Cortex of kidney (tissue), 1 donor: ENCODE data around the gene COPS4.
"Not testable (repeated sequence)": the region's sequence is repeated elsewhere in the genome, so short reads cannot be mapped to it uniquely, and the experiment has no call there.

Experiments used
- DNase-seq: peaks from one replicate; lab custom pipeline; 2025; lab: John Stamatoyannopoulos, UW

Gene COPS4

GRCh38 chr4:83023599-83023998 is 11.4 kb upstream of the COPS4 start:
- DNase-seq: not testable (repeated sequence)

- no peak for DNase-seq
Measured at GRCh38 chr4:83024233-83024632, 10.8 kb upstream of the COPS4 start.

DNA sequence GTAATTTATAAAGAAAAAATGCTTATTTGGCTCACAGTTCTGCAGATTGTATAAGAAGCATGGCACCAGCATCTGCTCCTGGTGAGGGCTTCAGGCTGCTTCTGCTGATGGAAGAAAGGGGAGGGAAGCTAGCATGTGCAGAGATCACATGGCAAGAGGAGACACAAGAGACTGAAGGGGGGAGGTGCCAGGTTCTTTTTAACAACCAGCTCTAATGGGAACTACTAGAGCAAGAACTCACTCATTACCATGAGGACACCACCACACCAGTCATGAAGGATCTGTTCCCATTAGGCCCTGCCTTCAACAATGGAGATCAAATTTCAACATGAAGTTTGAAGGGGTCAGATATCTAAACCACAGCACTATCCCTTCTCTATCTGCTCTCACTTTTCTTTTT is 9.4 kb upstream of the COPS4 start:
- DNase-seq: no peak

GRCh38 chr4:83028976-83029375 is 6.0 kb upstream of the COPS4 start:
- DNase-seq: no peak

GRCh38 chr4:83029688-83030087 is 5.3 kb upstream of the COPS4 start:
- DNase-seq: no peak

- no peak for DNase-seq
Measured at GRCh38 chr4:83036991-83037665, 2.1 kb downstream of the COPS4 start.

DNA sequence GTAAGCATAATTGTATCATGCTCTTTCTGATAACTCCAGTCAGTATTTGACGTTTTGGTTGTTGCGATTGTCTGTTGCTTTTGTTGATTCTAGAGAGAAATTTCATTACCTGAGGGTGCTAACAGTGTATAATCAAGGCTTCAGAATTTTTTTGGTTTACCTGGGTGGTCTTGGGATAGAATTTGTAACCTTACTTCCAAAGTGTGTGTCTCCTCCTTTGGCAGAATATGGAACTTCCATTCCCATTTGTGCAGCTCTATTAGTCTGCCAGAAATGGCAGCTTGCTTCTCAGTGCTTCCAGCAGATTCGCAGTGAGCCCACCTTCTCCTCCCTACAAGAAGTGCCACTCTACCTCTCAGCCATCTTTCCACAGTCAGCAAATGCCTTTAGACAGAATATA is 5.3 kb downstream of the COPS4 start:
- no peak for DNase-seq

GRCh38 chr4:83043157-83043556 is 8.2 kb downstream of the COPS4 start:
- DNase-seq: not testable (repeated sequence)

- DNase-seq: no peak
Measured at GRCh38 chr4:83043801-83044407, 8.9 kb downstream of the COPS4 start.

DNA sequence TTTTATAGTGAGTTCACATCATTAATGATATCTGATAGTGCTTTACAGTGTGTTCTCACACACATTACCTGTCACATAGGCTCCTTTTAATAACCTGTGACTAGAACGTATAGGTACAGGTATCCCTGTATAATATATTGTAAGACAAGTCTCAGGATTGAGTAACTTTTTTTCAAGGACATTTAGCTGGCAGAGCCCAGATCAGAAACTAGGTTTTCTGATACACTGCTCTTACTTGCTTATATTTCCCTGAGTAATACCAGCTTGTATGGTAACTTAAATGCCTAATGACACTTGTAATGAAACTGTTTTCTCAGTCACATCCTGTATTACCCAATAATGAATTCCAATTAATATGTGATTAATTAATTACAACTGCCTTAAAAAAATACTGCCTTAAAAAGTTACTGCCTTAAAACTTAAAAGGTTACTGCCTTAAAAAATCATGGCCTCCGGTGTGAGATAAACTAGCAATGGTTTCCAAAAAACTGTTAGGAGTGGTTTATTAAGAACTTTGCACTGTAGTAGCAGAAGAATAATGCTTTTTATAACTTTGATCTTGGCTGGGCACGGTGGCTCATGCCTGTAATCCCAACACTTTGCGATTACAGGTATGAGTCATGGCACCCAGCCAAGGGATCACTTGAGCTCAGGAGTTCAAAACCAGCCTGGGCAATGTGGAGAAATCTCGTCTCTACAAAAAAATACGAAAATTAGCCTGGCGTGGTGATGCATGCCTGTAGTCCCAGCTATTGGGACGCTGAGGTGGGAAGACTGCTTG is 11.9 kb downstream of the COPS4 start:
- DNase-seq: no peak

- DNase-seq: not testable (repeated sequence)
Measured at GRCh38 chr4:83048781-83049180, 13.8 kb downstream of the COPS4 start.

DNA sequence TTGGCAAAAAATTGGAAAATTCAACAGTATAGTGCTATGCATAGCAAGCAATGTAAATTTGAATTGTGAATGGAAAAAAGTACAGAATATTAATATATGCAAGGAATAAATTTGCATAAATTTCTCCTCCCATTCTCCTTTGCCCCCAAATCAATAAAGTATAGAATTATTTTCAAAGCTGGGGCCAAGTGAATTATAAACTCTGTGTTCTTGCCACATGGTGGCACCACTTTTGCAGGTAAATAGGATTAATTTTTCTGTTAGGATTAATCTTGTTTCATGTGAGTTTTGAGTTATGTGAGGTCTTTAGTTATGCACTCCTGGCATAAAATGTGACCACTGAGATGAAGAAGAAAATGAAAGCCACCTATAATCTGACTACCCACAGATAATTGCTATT is 19.9 kb downstream of the COPS4 start:
- no peak for DNase-seq

DNA sequence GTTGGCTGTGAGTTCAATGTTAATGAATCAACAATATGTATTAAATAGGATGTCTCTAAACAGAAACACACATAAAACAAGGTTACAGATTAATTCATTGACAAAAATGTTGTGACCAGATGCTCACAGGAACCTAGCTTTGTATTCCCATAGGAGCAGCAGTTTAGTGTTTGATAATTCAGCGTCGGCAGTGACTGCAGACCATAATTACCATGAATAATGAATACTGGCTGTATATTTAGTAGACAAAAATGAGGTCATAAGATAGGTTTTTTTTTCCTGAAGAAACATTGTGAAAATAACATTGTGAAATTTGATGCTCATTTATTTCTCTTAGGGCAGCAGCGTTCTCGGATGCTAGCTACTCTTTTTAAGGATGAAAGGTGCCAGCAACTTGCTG is 27.8 kb downstream of the COPS4 start:
- DNase-seq: no peak

DNA sequence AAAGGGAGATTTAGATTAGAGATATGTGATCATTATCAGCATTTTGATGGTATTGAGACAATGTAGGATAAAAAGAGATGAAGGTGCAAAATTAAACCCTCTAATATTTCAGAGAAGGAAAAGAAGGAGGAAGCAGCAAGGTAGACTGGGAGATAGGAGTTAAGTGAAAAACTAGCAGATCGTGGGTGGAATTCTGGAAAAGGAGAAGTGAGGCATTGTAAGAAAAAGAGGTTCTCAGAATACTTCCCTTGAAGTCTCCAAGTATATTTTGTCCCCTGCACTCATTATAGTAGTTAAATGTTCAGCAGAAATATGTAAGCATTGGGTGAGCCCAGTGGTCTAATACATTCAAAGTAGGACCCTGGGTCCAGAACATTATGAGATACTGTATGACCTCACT is 30.3 kb downstream of the COPS4 start:
- DNase-seq: no peak

- no peak for DNase-seq
Measured at GRCh38 chr4:83067058-83067639, 32.2 kb downstream of the COPS4 start.

DNA sequence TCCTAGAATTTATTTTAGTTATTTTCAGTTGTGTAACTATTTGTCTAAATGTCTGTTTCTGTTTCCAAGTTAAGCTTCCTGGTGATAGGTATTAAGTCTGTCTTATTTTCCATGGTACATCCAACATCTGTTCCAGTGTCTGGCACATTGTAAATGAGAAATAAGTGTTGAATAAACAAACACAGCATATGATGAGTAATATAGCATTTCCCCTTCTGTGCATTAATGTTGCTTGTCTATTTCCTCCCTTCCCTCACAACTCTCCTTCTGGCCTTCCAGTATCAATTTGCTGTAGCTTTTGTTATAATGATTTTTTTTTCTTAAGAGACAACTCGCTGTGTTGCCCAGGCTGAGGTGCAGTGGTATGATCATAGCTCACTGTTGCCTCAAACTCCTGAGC is 36.1 kb downstream of the COPS4 start:
- no peak for DNase-seq

DNA sequence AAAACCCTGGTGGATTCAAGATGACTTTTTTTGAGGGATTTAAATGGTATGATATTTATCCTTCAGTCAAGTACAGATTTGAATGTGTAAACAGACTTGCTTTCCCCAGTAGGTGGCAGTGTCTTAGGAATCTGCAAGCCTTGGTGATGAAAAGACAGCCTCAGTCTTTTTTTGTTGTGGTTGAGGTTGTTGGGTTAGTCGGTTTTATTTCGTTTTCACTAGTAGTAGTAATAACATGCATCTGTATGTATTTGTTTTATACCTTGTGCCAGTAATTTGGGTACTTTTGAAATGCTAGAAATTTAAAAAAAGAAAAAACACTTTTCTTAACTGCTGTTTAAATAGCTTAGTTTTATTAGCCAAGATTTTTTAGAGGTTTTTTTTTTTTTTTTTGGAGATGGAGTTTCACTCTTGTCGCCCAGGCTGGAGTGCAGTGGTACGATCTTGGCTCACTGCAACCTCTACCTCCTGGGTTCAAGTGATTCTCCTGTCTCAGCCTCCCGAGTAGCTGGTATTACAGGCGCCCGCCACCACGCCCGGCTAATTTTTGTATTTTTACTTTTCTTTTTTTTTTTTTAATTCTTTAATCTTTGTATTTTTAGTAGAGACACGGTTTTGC is 39.2 kb downstream of the COPS4 start:
- DNase-seq: no peak

GRCh38 chr4:83074783-83075182 is 39.8 kb downstream of the COPS4 start:
- not testable (repeated sequence) for DNase-seq

DNA sequence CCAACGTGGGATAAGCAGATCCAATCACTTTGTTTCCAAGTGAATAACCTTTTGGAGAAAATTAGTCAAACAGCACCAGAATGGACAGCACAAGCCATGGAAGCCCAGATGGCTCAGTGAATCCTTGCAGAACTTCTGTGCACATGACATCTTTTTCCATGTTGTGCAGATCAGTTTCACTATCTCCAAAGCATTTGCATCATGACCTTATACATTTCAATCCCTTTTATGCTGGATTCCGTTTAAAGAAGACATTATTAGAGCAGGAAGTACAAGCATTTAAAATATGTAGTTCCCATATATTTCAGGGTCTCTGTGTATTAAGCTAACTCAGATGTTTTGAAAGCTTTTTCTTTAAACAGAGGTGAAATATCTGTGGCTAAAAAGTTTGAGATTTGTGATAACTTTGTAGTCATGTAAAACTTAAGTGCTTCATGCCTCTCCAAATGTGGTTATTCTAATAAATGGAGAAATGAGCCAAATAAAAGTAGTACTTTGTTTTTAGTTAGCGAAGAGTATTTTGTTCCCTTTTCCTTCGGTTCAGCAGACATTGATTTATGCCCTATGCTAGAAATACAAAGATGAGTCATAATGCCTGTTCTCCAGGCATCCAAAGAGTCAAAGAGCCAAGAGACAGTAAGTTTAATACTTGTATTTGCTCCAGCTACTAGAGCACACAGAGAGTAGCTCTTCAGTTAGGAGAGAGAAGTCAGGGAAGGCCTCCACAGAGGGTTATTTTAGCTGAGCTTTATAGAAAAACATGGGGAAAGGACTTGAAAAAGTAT is 40.5 kb downstream of the COPS4 start:
- DNase-seq: no peak

- no peak for DNase-seq
Measured at GRCh38 chr4:83080561-83080960, 45.6 kb downstream of the COPS4 start.

GRCh38 chr4:83082777-83083176 is 47.8 kb downstream of the COPS4 start:
- DNase-seq: no peak
